ENCODE data around the gene TTLL7.

DNA sequence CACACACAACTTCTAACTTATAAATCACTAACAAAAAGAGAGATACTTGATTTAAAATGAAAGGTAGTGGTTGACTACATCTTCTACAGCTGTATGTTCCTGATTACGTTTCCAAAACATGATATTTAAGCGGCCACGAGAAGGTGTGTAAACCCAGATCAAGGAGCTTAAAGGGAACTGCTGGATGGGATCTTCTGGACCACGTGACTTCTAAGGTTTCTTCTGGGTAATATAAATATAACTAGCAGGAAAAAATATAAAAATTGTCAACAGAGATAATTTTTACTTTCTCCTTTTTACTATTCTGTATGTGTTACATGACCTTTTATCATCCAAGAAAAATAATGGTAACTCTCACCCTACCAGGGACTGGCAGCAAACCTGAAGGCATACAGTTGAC lies 66.2 kb downstream of the TTLL7 start:
- TF ChIP-seq POLR2A (IDR thresholded peaks at IDR 0.05) (no peak), POLR2AphosphoS5 (IDR thresholded peaks at IDR 0.05) (no peak)
- TF ChIP-seq, protein P1, sequence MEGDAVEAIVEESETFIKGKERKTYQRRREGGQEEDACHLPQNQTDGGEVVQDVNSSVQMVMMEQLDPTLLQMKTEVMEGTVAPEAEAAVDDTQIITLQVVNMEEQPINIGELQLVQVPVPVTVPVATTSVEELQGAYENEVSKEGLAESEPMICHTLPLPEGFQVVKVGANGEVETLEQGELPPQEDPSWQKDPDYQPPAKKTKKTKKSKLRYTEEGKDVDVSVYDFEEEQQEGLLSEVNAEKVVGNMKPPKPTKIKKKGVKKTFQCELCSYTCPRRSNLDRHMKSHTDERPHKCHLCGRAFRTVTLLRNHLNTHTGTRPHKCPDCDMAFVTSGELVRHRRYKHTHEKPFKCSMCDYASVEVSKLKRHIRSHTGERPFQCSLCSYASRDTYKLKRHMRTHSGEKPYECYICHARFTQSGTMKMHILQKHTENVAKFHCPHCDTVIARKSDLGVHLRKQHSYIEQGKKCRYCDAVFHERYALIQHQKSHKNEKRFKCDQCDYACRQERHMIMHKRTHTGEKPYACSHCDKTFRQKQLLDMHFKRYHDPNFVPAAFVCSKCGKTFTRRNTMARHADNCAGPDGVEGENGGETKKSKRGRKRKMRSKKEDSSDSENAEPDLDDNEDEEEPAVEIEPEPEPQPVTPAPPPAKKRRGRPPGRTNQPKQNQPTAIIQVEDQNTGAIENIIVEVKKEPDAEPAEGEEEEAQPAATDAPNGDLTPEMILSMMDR (IDR thresholded peaks at IDR 0.05), result no peak
